WI38 (cell line): ENCODE data around the gene CYB561D1.

Experiments
- H3K4me3 ChIP-seq: 2 replicates; pipeline ENCODE4 v1.5.1; 2011; ENCODE audit warnings: low read depth, mild to moderate bottlenecking, control low read depth, low read length
- CTCF ChIP-seq: IDR thresholded peaks from 2 replicates; pipeline ENCODE4 v1.5.1; 2012; ENCODE audit warnings: low read depth, mild to moderate bottlenecking, control low read depth, low read length

The CYB561D1 gene

DNA sequence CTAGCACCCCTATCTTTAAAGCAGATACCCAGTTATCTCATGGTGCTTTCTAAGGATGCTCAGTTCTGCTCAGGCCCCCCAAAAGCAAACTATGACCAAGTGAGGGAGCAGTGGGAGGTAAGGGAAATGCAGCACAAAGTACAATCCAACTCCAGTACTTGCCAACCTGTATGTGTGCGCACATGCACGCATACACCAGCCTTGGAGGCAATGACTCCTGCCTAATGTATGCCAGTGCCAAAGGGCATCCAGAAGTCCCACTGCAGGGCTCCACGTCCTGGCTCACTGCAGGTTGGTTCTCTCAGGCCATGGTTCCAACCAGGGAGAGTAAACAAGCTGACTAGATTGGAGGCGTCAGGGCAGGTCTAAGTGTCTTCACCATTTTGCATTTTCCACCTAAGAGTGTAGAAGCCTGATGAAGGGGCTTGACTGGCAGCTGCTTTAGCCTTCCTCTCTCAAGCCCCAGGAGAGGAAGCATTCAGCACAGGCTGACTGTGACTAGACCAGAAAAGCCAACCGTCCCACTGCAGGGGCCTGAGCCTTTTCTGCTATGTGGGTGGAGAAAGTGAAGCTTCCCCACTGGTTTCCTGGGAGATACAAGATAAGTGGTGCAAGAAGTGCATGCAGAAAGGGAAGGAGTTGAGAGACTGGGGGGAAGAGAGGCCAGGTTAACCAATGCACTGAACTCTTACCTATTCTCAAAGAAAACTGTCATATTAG is 7.9 kb downstream of the CYB561D1 start:
- TF ChIP-seq CTCF = no peak
- H3K4me3 ChIP-seq = no peak overlapping the region

- TF ChIP-seq CTCF = no peak
- no peak overlapping the region for H3K4me3 ChIP-seq
These were observed 8.5 kb downstream of the CYB561D1 start for GRCh38 chr1:109502364-109502851.

- TF ChIP-seq CTCF = no peak
These were observed 10.0 kb downstream of the CYB561D1 start for GRCh38 chr1:109503935-109504334.

GRCh38 chr1:109504974-109505373 is 11.1 kb downstream of the CYB561D1 start:
- H3K4me3 ChIP-seq = no peak overlapping the region
- TF ChIP-seq CTCF = no peak

More at GRCh38 chr1:109503935-109504334, 10.0 kb downstream of the CYB561D1 start:
- no peak overlapping the region for H3K4me3 ChIP-seq

DNA sequence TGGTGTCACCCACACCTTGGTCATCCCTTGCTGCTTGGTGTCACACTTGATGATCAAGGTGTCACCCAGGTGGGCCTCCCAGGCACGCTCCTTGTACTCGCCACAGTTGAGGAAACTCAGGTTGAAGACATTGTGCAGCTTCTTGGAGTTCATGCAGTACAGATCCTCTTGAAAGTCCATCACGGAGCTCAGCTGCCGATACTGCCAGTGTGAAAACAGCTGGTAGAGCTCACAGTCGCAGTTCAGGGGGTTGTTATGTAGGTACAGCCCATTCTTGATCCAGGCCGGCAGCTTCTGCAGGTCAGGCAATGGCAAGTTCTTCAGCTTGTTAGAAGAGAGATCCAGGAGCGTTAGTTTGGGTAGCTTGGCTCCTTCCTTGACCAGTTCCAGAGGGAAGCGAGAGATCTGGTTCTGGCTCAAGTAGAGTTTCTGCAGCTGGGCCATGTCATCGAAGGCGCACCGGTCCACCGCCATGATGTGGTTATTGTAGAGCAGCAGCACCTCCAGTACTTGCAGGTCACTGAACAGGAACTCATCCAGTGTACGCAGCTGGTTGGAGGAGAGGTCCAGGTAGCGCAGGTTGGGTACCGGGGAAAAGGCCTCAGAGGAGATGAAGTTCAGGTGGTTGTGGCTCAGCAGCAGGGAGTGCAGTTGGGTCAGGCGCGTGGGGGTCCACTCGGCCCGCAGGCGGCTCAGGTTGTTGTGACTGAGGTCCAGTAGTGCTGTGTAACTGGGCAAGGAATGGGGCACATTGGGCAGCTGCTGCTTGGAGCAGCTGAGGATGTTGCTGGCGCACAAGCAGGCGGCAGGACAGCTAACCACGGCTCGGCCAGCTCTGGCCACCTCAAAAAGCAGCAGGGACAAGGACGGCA is 14.3 kb downstream of the CYB561D1 start:
- no peak overlapping the region for H3K4me3 ChIP-seq
- no peak for TF ChIP-seq CTCF

DNA sequence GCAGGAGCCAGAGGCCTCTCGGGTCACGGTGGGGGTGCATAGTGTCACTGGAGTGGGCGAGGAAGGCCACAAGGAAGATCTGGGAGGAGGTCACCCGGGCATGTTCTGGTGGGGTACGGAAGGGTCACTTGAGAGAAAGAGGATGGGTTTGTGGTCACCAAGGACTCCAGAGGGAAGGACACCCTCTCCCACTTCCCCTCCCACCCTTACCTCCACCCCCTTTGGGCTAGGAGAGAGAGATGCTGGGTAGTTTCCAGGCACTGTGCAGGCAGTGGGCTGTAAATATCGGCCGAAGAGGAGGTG is 14.9 kb downstream of the CYB561D1 start:
- no peak for TF ChIP-seq CTCF
- H3K4me3 ChIP-seq = peak overlapping the region; percentile 65
